ENCODE data around the gene PAK1. TPM values are rescaled to one million over a fixed set of nuclear protein-coding genes. Genes with fewer than 3 reads are reported as not detected.
A peak's percentile ranks its signal among the peaks of the same experiment; 100 is the strongest.

Gene PAK1
- total and polyA plus RNA-seq, 10 of the 15 experiments (the other 5 are each of a cell fraction or from before 2014, with no cell fraction given): 43.8 to 321 (median 110) TPM

DNA sequence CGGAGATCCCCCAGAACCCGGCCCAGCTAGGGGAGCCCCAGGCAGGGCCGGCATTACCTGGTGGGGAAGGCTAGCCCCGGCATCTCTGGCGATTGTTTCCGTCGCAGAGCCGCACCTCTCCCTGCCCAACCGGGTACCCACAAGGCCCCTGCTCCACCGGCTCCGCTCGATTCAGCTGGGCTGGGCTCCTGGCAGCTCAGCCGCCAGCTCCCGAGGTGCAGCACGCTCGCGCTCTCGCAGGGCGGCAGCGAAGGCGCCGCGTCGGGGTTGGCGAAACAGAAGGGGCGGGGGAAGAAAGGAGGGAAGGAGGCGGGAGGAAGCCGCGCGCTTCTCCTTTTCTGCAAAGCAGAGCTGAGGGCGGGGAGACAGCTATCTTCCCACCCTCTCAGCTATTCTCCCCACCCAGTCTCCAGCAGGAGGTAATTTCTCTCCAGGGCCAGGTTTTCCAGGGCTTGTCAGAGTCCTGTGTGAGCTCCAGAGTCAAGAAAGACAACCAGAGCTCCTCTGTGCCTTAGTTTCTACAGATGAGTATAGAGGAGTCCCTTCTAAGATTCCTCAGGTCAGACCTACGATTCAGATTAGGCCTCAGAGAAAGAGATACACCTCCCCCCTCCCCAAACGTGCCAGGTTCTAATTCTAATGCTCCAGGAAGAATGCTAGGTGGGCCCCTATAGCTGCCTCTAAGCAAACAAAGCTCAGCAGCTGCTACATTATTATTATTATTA, 62.0 kb downstream of the PAK1 start (continued):
- TF ChIP-seq, protein P1, sequence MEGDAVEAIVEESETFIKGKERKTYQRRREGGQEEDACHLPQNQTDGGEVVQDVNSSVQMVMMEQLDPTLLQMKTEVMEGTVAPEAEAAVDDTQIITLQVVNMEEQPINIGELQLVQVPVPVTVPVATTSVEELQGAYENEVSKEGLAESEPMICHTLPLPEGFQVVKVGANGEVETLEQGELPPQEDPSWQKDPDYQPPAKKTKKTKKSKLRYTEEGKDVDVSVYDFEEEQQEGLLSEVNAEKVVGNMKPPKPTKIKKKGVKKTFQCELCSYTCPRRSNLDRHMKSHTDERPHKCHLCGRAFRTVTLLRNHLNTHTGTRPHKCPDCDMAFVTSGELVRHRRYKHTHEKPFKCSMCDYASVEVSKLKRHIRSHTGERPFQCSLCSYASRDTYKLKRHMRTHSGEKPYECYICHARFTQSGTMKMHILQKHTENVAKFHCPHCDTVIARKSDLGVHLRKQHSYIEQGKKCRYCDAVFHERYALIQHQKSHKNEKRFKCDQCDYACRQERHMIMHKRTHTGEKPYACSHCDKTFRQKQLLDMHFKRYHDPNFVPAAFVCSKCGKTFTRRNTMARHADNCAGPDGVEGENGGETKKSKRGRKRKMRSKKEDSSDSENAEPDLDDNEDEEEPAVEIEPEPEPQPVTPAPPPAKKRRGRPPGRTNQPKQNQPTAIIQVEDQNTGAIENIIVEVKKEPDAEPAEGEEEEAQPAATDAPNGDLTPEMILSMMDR (IDR thresholded peaks at IDR 0.05 in 2 of 3, conservative IDR thresholded peaks at IDR 0.05 in 1 of 3; ENCODE audit: control insufficient read depth in 2 of 3, extremely low read depth in 1 of 3, insufficient read depth in 1 of 3, low read depth in 3 of 3, low read length in 3 of 3): peak; percentile 8 to 29 (median 19); a peak in 3 of 6 replicates
- TF ChIP-seq SIX5 (IDR thresholded peaks at IDR 0.05; ENCODE audit: low read depth, low read length, severe bottlenecking): no peak
- TF ChIP-seq RFX5 (IDR thresholded peaks at IDR 0.05; ENCODE audit: low read depth, low read length): no peak
- no peak for TF ChIP-seq ZSCAN29 (IDR thresholded peaks at IDR 0.05)
- TF ChIP-seq, protein P2, sequence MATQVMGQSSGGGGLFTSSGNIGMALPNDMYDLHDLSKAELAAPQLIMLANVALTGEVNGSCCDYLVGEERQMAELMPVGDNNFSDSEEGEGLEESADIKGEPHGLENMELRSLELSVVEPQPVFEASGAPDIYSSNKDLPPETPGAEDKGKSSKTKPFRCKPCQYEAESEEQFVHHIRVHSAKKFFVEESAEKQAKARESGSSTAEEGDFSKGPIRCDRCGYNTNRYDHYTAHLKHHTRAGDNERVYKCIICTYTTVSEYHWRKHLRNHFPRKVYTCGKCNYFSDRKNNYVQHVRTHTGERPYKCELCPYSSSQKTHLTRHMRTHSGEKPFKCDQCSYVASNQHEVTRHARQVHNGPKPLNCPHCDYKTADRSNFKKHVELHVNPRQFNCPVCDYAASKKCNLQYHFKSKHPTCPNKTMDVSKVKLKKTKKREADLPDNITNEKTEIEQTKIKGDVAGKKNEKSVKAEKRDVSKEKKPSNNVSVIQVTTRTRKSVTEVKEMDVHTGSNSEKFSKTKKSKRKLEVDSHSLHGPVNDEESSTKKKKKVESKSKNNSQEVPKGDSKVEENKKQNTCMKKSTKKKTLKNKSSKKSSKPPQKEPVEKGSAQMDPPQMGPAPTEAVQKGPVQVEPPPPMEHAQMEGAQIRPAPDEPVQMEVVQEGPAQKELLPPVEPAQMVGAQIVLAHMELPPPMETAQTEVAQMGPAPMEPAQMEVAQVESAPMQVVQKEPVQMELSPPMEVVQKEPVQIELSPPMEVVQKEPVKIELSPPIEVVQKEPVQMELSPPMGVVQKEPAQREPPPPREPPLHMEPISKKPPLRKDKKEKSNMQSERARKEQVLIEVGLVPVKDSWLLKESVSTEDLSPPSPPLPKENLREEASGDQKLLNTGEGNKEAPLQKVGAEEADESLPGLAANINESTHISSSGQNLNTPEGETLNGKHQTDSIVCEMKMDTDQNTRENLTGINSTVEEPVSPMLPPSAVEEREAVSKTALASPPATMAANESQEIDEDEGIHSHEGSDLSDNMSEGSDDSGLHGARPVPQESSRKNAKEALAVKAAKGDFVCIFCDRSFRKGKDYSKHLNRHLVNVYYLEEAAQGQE (IDR thresholded peaks at IDR 0.05; ENCODE audit: low read depth, low read length): no peak
- 0 out of 2 replicates have a peak, but pooled peaks have one; percentile 46 for TF ChIP-seq YY1 (IDR thresholded peaks at IDR 0.05; ENCODE audit: low read depth, low read length)
- TF ChIP-seq BMI1 (IDR thresholded peaks at IDR 0.05; ENCODE audit: borderline replicate concordance): no peak
- no peak for TF ChIP-seq ZNF24 (IDR thresholded peaks at IDR 0.05)
- TF ChIP-seq, protein P3, sequence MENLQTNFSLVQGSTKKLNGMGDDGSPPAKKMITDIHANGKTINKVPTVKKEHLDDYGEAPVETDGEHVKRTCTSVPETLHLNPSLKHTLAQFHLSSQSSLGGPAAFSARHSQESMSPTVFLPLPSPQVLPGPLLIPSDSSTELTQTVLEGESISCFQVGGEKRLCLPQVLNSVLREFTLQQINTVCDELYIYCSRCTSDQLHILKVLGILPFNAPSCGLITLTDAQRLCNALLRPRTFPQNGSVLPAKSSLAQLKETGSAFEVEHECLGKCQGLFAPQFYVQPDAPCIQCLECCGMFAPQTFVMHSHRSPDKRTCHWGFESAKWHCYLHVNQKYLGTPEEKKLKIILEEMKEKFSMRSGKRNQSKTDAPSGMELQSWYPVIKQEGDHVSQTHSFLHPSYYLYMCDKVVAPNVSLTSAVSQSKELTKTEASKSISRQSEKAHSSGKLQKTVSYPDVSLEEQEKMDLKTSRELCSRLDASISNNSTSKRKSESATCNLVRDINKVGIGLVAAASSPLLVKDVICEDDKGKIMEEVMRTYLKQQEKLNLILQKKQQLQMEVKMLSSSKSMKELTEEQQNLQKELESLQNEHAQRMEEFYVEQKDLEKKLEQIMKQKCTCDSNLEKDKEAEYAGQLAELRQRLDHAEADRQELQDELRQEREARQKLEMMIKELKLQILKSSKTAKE (IDR thresholded peaks at IDR 0.05; ENCODE audit: low read depth, poor library complexity, severe bottlenecking): no peak
- TF ChIP-seq, protein P4, sequence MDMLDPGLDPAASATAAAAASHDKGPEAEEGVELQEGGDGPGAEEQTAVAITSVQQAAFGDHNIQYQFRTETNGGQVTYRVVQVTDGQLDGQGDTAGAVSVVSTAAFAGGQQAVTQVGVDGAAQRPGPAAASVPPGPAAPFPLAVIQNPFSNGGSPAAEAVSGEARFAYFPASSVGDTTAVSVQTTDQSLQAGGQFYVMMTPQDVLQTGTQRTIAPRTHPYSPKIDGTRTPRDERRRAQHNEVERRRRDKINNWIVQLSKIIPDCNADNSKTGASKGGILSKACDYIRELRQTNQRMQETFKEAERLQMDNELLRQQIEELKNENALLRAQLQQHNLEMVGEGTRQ (IDR thresholded peaks at IDR 0.05; ENCODE audit: borderline replicate concordance, low read depth, low read length): no peak
- no peak for TF ChIP-seq GABPA (IDR thresholded peaks at IDR 0.05; ENCODE audit: low read depth)
- TF ChIP-seq, protein P5, sequence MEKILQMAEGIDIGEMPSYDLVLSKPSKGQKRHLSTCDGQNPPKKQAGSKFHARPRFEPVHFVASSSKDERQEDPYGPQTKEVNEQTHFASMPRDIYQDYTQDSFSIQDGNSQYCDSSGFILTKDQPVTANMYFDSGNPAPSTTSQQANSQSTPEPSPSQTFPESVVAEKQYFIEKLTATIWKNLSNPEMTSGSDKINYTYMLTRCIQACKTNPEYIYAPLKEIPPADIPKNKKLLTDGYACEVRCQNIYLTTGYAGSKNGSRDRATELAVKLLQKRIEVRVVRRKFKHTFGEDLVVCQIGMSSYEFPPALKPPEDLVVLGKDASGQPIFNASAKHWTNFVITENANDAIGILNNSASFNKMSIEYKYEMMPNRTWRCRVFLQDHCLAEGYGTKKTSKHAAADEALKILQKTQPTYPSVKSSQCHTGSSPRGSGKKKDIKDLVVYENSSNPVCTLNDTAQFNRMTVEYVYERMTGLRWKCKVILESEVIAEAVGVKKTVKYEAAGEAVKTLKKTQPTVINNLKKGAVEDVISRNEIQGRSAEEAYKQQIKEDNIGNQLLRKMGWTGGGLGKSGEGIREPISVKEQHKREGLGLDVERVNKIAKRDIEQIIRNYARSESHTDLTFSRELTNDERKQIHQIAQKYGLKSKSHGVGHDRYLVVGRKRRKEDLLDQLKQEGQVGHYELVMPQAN (conservative IDR thresholded peaks at IDR 0.05): peak; percentile 72
- TF ChIP-seq ZNF217 (IDR thresholded peaks at IDR 0.05): no peak
- TF ChIP-seq CBX3 (IDR thresholded peaks at IDR 0.05; ENCODE audit: borderline replicate concordance, low read depth): no peak
- no peak for TF ChIP-seq MEF2B (IDR thresholded peaks at IDR 0.05; ENCODE audit: partially characterized antibody, poor library complexity, severe bottlenecking)
- TF ChIP-seq RAD51 (IDR thresholded peaks at IDR 0.05): no peak
- no peak for TF ChIP-seq NR2F1 (conservative IDR thresholded peaks at IDR 0.05)

Data from GM12878 (cell line).